Putamen (tissue), 1 donor: ENCODE results near the gene CGNL1.

Experiments used
- DNase-seq: peaks from one replicate; pipeline ENCODE4 v3.0.0-alpha.2; 2016; ENCODE audit warnings: low spot score

The CGNL1 gene

GRCh38 chr15:57352535-57353316, 23.6 kb upstream of the CGNL1 start:
- no peak for DNase-seq

- no peak for DNase-seq
Measured at GRCh38 chr15:57353317-57353804, 22.9 kb upstream of the CGNL1 start.

GRCh38 chr15:57354436-57355123, 21.7 kb upstream of the CGNL1 start:
- DNase-seq, result no peak

GRCh38 chr15:57355259-57355658, 21.0 kb upstream of the CGNL1 start:
- DNase-seq, result no peak

- DNase-seq, result no peak
Measured at GRCh38 chr15:57356178-57356577, 20.1 kb upstream of the CGNL1 start.

GRCh38 chr15:57356636-57357035, 19.7 kb upstream of the CGNL1 start:
- no peak for DNase-seq

GRCh38 chr15:57357799-57358198, 18.5 kb upstream of the CGNL1 start:
- no peak for DNase-seq

- DNase-seq, result no peak
Measured at GRCh38 chr15:57358571-57358970, 17.7 kb upstream of the CGNL1 start.

GRCh38 chr15:57363661-57364060, 12.6 kb upstream of the CGNL1 start:
- no peak for DNase-seq

- DNase-seq, result peak; percentile 19
Measured at GRCh38 chr15:57364282-57365007, 11.9 kb upstream of the CGNL1 start.

- no peak for DNase-seq
Measured at GRCh38 chr15:57367556-57367955, 8.7 kb upstream of the CGNL1 start.

- no peak for DNase-seq
Measured at GRCh38 chr15:57370929-57371328, 5.4 kb upstream of the CGNL1 start.

GRCh38 chr15:57373251-57373881, 2.9 kb upstream of the CGNL1 start:
- no peak for DNase-seq

GRCh38 chr15:57373882-57374276, 2.4 kb upstream of the CGNL1 start:
- DNase-seq, result no peak

- DNase-seq, result no peak
Measured at GRCh38 chr15:57376696-57377477, 582 bp downstream of the CGNL1 start.

GRCh38 chr15:57377478-57377847, 1.2 kb downstream of the CGNL1 start:
- no peak for DNase-seq

GRCh38 chr15:57379487-57379886, 3.2 kb downstream of the CGNL1 start:
- no peak for DNase-seq

GRCh38 chr15:57380854-57381253, 4.5 kb downstream of the CGNL1 start:
- no peak for DNase-seq

- DNase-seq, result no peak
Measured at GRCh38 chr15:57382215-57382614, 5.9 kb downstream of the CGNL1 start.

GRCh38 chr15:57382969-57383368, 6.7 kb downstream of the CGNL1 start:
- DNase-seq, result no peak

- peak; percentile 30 for DNase-seq
Measured at GRCh38 chr15:57384024-57384423, 7.7 kb downstream of the CGNL1 start.

- DNase-seq, result no peak
Measured at GRCh38 chr15:57384816-57385215, 8.5 kb downstream of the CGNL1 start.
